ENCODE measurements around the gene ZNF548. TPM values are rescaled to one million over a fixed set of nuclear protein-coding genes. Genes with fewer than 3 reads are reported as not detected.

The ZNF548 gene
- total RNA-seq, result 10 to 100 TPM; 16.6 to 37.4 (median 17.3) TPM

GRCh38 chr19:57389730-57390598 lies at the start of gene ZNF548:
Gene ZNF548 (plus strand): TSS chr19:57389854. CDS start chr19:57390100, 246 bp downstream.
- TF ChIP-seq, protein P1, sequence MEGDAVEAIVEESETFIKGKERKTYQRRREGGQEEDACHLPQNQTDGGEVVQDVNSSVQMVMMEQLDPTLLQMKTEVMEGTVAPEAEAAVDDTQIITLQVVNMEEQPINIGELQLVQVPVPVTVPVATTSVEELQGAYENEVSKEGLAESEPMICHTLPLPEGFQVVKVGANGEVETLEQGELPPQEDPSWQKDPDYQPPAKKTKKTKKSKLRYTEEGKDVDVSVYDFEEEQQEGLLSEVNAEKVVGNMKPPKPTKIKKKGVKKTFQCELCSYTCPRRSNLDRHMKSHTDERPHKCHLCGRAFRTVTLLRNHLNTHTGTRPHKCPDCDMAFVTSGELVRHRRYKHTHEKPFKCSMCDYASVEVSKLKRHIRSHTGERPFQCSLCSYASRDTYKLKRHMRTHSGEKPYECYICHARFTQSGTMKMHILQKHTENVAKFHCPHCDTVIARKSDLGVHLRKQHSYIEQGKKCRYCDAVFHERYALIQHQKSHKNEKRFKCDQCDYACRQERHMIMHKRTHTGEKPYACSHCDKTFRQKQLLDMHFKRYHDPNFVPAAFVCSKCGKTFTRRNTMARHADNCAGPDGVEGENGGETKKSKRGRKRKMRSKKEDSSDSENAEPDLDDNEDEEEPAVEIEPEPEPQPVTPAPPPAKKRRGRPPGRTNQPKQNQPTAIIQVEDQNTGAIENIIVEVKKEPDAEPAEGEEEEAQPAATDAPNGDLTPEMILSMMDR (IDR thresholded peaks at IDR 0.05; ENCODE audit: low read depth), result no peak

- TF ChIP-seq, protein P1 (IDR thresholded peaks at IDR 0.05; ENCODE audit: low read depth), result no peak
Observed at GRCh38 chr19:57342582-57342981, 47.1 kb upstream of the ZNF548 start.

GRCh38 chr19:57348136-57348535 lies 41.5 kb upstream of the ZNF548 start:
- TF ChIP-seq, protein P1 (IDR thresholded peaks at IDR 0.05; ENCODE audit: low read depth), result no peak

GRCh38 chr19:57350877-57351805 lies 38.5 kb upstream of the ZNF548 start, which contains the start of gene ZNF304:
Gene ZNF304 (plus strand): TSS chr19:57351271. CDS start chr19:57351665, 394 bp downstream.
- TF ChIP-seq, protein P1 (IDR thresholded peaks at IDR 0.05; ENCODE audit: low read depth), result no peak

DNA sequence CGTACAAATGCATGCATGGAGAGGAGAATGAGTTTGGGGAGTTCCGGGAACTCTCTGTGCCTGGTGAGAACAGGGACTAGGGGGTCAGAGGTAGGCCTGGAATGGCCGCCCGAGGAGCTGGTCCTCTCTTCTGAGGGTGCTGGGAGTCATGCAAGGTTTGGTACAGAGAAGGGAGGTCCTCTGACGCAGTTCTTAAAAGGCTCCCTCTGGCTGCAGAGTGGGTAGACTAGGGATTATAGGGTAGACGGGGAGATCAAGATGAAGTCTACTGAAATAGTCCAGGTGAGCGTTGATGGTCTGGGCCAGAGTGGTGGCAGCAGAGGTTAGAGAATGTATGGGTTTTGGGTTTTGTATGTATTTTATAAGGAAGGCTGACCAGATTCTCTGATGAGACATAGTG lies 37.8 kb upstream of the ZNF548 start:
- TF ChIP-seq, protein P1 (IDR thresholded peaks at IDR 0.05; ENCODE audit: low read depth), result no peak

DNA sequence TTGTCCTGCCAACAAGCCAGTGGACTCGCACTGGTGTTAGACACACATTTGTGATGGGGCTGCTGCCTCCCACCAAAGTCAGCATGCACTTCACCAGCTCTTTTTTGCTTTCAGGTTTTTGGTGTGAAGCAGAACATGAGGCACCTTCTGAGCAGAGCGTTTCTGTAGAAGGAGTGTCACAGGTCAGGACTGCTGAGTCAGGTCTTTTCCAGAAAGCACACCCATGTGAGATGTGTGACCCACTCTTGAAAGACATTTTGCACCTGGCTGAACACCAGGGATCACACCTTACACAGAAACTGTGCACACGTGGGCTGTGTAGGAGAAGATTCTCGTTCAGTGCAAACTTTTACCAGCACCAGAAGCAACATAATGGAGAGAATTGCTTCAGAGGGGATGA lies 33.7 kb upstream of the ZNF548 start:
- TF ChIP-seq, protein P1 (IDR thresholded peaks at IDR 0.05; ENCODE audit: low read depth), result no peak

DNA sequence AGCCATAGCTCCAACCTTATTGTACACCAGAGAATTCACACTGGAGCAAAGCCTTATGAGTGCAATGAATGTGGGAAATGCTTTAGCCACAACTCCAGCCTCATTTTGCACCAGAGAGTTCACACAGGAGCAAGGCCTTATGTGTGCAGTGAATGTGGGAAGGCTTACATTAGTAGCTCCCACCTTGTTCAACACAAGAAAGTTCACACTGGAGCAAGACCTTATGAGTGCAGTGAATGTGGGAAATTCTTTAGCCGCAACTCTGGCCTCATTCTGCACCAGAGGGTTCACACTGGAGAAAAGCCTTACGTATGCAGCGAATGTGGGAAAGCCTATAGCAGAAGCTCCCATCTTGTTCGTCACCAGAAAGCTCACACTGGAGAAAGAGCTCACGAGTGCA lies 32.2 kb upstream of the ZNF548 start:
- TF ChIP-seq, protein P1 (IDR thresholded peaks at IDR 0.05; ENCODE audit: low read depth), result no peak

Measured in subcutaneous adipose tissue (tissue), 4 donors.